ENCODE data around the gene ARL8B. TPM values are rescaled to one million over a fixed set of nuclear protein-coding genes. Genes with fewer than 3 reads are reported as not detected.
"Not testable (repeated sequence)": the region's sequence is repeated elsewhere in the genome, so short reads cannot be mapped to it uniquely, and the experiment has no call there.

The ARL8B gene
- total and polyA plus RNA-seq, 2 of the 8 experiments (the other 6 are each of a cell fraction or from before 2014, with no cell fraction given): 14.5 to 27.8 TPM

GRCh38 chr3:5106371-5106770, 15.7 kb upstream of the ARL8B start:
- Histone ChIP-seq H4K8ac (ENCODE audit: extremely low read depth, insufficient read depth, low read length) (0 out of 2 replicates have a peak overlapping the region, but pooled peaks have one; percentile 20), H2AFZ (ENCODE audit: low read length) (peak overlapping the region; percentile 1; the same call in 1 of the 2 replicates)
- H4K20me1 ChIP-seq (replicated peaks in 1 of 2; ENCODE audit: control insufficient read depth in 1 of 2, insufficient read depth in 2 of 2, low read length in 2 of 2); H3K9ac ChIP-seq (replicated peaks in 1 of 4; ENCODE audit: extremely low read depth in 1 of 4, low read depth in 3 of 4, low read length in 3 of 4); H3K4me2 ChIP-seq (ENCODE audit: insufficient read depth in 1 of 2, low read depth in 2 of 2, low read length in 2 of 2); H3K56ac ChIP-seq (replicated peaks; ENCODE audit: insufficient read length, low read depth, low read length); H3K4me1 ChIP-seq (replicated peaks in 1 of 4; ENCODE audit: control insufficient read depth in 3 of 4, insufficient read depth in 4 of 4, low read length in 3 of 4); H3K23me2 ChIP-seq (ENCODE audit: low read depth, low read length); H2BK120ac ChIP-seq (replicated peaks; ENCODE audit: low read depth, low read length); H2BK12ac ChIP-seq (ENCODE audit: low read depth, low read length); H3K4me3 ChIP-seq (ENCODE audit: extremely low read depth in 1 of 4, insufficient read depth in 2 of 4, low read depth in 3 of 4, low read length in 4 of 4); H3K27ac ChIP-seq (ENCODE audit: low read depth, low read length); H3K23ac ChIP-seq (ENCODE audit: insufficient read length); H3K79me2 ChIP-seq (ENCODE audit: control insufficient read depth in 1 of 2, insufficient read depth in 2 of 2, low read length in 2 of 2); DNase-seq (ENCODE audit: low read depth in 1 of 2, low spot score in 2 of 2); H3K18ac ChIP-seq (ENCODE audit: extremely low read depth, low read length); H2AK5ac ChIP-seq (ENCODE audit: low read depth, low read length); H3K4ac ChIP-seq (replicated peaks; ENCODE audit: insufficient read length, low read depth, low read length); H4K91ac ChIP-seq (replicated peaks; ENCODE audit: insufficient read length, low read length); H2BK20ac ChIP-seq (ENCODE audit: low read length); H4K5ac ChIP-seq (ENCODE audit: insufficient read length, low read depth, low read length); POLR2A ChIA-PET (ENCODE audit: partially characterized antibody); CTCF ChIA-PET (ENCODE audit: partially characterized antibody); H3K36me3 ChIP-seq (ENCODE audit: control insufficient read depth in 2 of 4, insufficient read depth in 4 of 4, low read length in 3 of 4); FAIRE-seq; H2BK15ac ChIP-seq (ENCODE audit: low read length); H2BK5ac ChIP-seq (ENCODE audit: low read depth, low read length); H3K79me1 ChIP-seq (ENCODE audit: low read depth, low read length); H3K27me3 ChIP-seq (replicated peaks in 1 of 4; ENCODE audit: control insufficient read depth in 3 of 4, extremely low read depth in 1 of 4, insufficient read depth in 3 of 4, low read length in 3 of 4); H3K14ac ChIP-seq (ENCODE audit: insufficient read length); H3K9me3 ChIP-seq (ENCODE audit: insufficient read depth in 2 of 2, low read depth in 1 of 2, low read length in 1 of 2): not testable (repeated sequence)
- 96% methylated on average over 9 of the region's 9 CpGs; no CpG with 5 or more reads in 1 of the 2 experiments for WGBS, 2 experiments (ENCODE audit: extremely low coverage in 1 of 2, insufficient coverage in 1 of 2, insufficient read length in 1 of 2, insufficient replicate concordance in 2 of 2, low coverage in 1 of 2, low lambda C conversion rate in 2 of 2, missing lambda C conversion rate in 1 of 2)

- H4K20me1 ChIP-seq (replicated peaks in 1 of 2; ENCODE audit: control insufficient read depth in 1 of 2, insufficient read depth in 2 of 2, low read length in 2 of 2); DNase-seq (ENCODE audit: low read depth in 1 of 2, low spot score in 2 of 2); H3K27me3 ChIP-seq (replicated peaks in 1 of 4; ENCODE audit: control insufficient read depth in 3 of 4, extremely low read depth in 1 of 4, insufficient read depth in 3 of 4, low read length in 3 of 4); H4K8ac ChIP-seq (ENCODE audit: extremely low read depth, insufficient read depth, low read length); FAIRE-seq; H2BK20ac ChIP-seq (ENCODE audit: low read length); H3K4me2 ChIP-seq (ENCODE audit: insufficient read depth in 1 of 2, low read depth in 2 of 2, low read length in 2 of 2); H2BK12ac ChIP-seq (ENCODE audit: low read depth, low read length); H3K4me3 ChIP-seq (ENCODE audit: extremely low read depth in 1 of 4, insufficient read depth in 2 of 4, low read depth in 3 of 4, low read length in 4 of 4); H4K5ac ChIP-seq (ENCODE audit: insufficient read length, low read depth, low read length); H3K56ac ChIP-seq (replicated peaks; ENCODE audit: insufficient read length, low read depth, low read length); H3K36me3 ChIP-seq (ENCODE audit: control insufficient read depth in 2 of 4, insufficient read depth in 4 of 4, low read length in 3 of 4); H3K14ac ChIP-seq (ENCODE audit: insufficient read length); H3K9me3 ChIP-seq (ENCODE audit: insufficient read depth in 2 of 2, low read depth in 1 of 2, low read length in 1 of 2); H3K18ac ChIP-seq (ENCODE audit: extremely low read depth, low read length); H3K4me1 ChIP-seq (replicated peaks in 1 of 4; ENCODE audit: control insufficient read depth in 3 of 4, insufficient read depth in 4 of 4, low read length in 3 of 4); H3K23me2 ChIP-seq (ENCODE audit: low read depth, low read length); POLR2A ChIA-PET (ENCODE audit: partially characterized antibody); H3K4ac ChIP-seq (replicated peaks; ENCODE audit: insufficient read length, low read depth, low read length); H2AK5ac ChIP-seq (ENCODE audit: low read depth, low read length); H2BK5ac ChIP-seq (ENCODE audit: low read depth, low read length); H3K79me1 ChIP-seq (ENCODE audit: low read depth, low read length); H3K79me2 ChIP-seq (ENCODE audit: control insufficient read depth in 1 of 2, insufficient read depth in 2 of 2, low read length in 2 of 2); H3K27ac ChIP-seq (ENCODE audit: low read depth, low read length); H2BK15ac ChIP-seq (ENCODE audit: low read length); H3K9ac ChIP-seq (replicated peaks in 1 of 4; ENCODE audit: extremely low read depth in 1 of 4, low read depth in 3 of 4, low read length in 3 of 4); H2BK120ac ChIP-seq (replicated peaks; ENCODE audit: low read depth, low read length); H4K91ac ChIP-seq (replicated peaks; ENCODE audit: insufficient read length, low read length); H3K23ac ChIP-seq (ENCODE audit: insufficient read length); CTCF ChIA-PET (ENCODE audit: partially characterized antibody): not testable (repeated sequence)
- peak overlapping the region; percentile 1; the same call in 1 of the 2 replicates for H2AFZ ChIP-seq (ENCODE audit: low read length)
- 85% methylated on average over 2 of the region's 2 CpGs; no CpG with 5 or more reads in 1 of the 2 experiments for WGBS, 2 experiments (ENCODE audit: extremely low coverage in 1 of 2, insufficient coverage in 1 of 2, insufficient read length in 1 of 2, insufficient replicate concordance in 2 of 2, low coverage in 1 of 2, low lambda C conversion rate in 2 of 2, missing lambda C conversion rate in 1 of 2)
Measured at GRCh38 chr3:5106933-5107334, 15.2 kb upstream of the ARL8B start.

All from H1 (cell line).